Activated CD4-positive, CD25-positive, alpha-beta regulatory T cell treated with anti-CD3 and anti-CD28 coated beads, Interleukin-2, amount 50 U/mL, for 72 hours (primary cell): ENCODE results near the gene CPED1.
"Not testable (repeated sequence)": the region's sequence is repeated elsewhere in the genome, so short reads cannot be mapped to it uniquely, and the experiment has no call there.

Source experiments
- DNase-seq: peaks from one replicate; pipeline ENCODE4 v3.0.0; 2021

The CPED1 gene

GRCh38 chr7:121301446-121302213 lies 313.1 kb downstream of the CPED1 start:
- no peak for DNase-seq

GRCh38 chr7:121302214-121302745 lies 313.8 kb downstream of the CPED1 start:
- no peak for DNase-seq

GRCh38 chr7:121303422-121304101 lies 315.1 kb downstream of the CPED1 start:
- no peak for DNase-seq

- DNase-seq, result no peak
Measured at GRCh38 chr7:121304102-121304658, 315.7 kb downstream of the CPED1 start.

GRCh38 chr7:121305109-121305508 lies 316.6 kb downstream of the CPED1 start:
- no peak for DNase-seq

GRCh38 chr7:121306565-121306964 lies 318.1 kb downstream of the CPED1 start:
- no peak for DNase-seq

GRCh38 chr7:121307021-121307574 lies 318.6 kb downstream of the CPED1 start:
- DNase-seq, result no peak

GRCh38 chr7:121313220-121313792 lies 324.8 kb downstream of the CPED1 start:
- DNase-seq, result no peak

GRCh38 chr7:121313793-121314676 lies 325.5 kb downstream of the CPED1 start:
- no peak for DNase-seq

- DNase-seq, result not testable (repeated sequence)
Measured at GRCh38 chr7:121315170-121315569, 326.7 kb downstream of the CPED1 start.

GRCh38 chr7:121322460-121322859 lies 333.9 kb downstream of the CPED1 start:
- DNase-seq, result no peak

GRCh38 chr7:121323515-121324302 lies 335.2 kb downstream of the CPED1 start:
- no peak for DNase-seq

- DNase-seq, result no peak
Measured at GRCh38 chr7:121327671-121328070, 339.2 kb downstream of the CPED1 start.

- no peak for DNase-seq
Measured at GRCh38 chr7:121328508-121329190, 340.1 kb downstream of the CPED1 start, which contains the start of gene WNT16. Gene WNT16 (plus strand): TSS chr7:121329000. CDS start chr7:121329293, 293 bp downstream.

GRCh38 chr7:121329191-121330052 lies 340.9 kb downstream of the CPED1 start:
- no peak for DNase-seq

- DNase-seq, result no peak
Measured at GRCh38 chr7:121330053-121330833, 341.7 kb downstream of the CPED1 start.

GRCh38 chr7:121331048-121331447 lies 342.5 kb downstream of the CPED1 start:
- no peak for DNase-seq

GRCh38 chr7:121331574-121331973 lies 343.1 kb downstream of the CPED1 start:
- no peak for DNase-seq

- no peak for DNase-seq
Measured at GRCh38 chr7:121334376-121334775, 345.9 kb downstream of the CPED1 start.
